Stimulated activated CD4-positive, alpha-beta T cell treated with anti-CD3 and anti-CD28 coated beads, Interleukin-12 subunit alpha, Interleukin-12 subunit beta, amount 100 ng/mL, for 48 hours (primary cell): ENCODE measurements around the gene FGFR2.

Source experiments
- DNase-seq, 3 donors: peaks; one replicate each; pipeline ENCODE4 v3.0.0-alpha.2; 2020; ENCODE audit warnings: low read depth in 2 of 3, low spot score in 1 of 3

The FGFR2 gene

DNA sequence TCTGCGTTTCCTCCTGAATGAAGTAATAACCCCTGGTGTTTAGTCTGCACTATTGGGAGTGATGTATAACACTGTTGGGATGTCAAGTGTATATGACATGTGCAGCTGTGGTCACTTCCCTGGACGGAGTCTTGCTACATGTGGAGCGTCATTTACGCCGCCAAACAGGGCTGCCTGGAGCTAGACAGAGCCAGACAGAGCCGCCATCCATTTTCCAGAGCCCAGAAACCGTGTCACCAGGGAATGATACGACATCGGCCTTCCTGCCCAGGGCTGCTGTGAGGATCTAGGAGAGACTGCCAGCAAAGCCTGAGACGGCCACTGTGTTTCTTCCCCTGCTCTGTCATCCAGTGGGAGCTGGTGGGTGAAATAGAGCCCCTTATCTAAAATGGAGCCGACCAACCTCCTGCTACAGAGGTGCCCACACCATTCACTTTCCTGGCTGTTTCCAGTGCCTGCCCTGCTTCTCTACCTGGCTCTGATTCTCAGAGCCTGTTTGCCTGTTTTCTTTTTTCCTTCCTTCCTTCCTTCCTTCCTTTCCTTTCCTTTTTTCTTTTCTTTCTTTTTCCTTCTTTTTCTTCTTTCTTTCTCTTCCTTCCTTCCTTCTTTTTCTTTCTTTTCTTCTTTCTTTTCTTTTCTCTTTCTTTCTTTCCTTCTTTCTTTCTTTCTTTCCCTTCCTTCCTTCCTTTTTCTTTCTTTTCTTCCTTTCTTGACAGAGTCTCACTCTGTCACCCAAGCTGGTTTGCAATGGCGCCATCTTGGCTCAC, 13.3 kb upstream of the FGFR2 start:
- no peak for DNase-seq

DNA sequence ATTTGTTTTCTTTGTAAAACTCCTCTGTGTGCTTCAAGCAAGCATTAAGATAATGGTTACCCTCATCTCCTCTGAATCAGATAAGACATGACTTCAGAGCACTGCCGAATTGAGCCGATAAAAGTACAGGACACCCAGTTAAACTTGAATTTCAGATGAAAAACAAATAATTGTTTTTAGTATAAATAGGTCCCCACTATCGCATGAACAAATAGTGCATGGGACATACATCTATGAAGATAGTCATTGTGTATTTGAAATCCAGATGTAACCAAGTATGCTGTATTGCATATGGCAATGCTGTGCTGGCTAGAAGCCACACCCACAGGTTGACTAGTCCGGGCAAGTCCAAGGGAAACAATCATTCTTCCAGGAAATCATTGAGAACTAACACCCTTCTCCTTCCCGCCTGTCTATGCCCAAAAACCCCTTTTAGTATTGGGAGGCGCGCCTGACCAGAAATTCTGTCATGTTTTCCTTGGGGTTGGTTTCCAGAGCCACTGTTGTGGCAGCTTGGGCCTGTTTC, 12.6 kb upstream of the FGFR2 start:
- DNase-seq = no peak

DNA sequence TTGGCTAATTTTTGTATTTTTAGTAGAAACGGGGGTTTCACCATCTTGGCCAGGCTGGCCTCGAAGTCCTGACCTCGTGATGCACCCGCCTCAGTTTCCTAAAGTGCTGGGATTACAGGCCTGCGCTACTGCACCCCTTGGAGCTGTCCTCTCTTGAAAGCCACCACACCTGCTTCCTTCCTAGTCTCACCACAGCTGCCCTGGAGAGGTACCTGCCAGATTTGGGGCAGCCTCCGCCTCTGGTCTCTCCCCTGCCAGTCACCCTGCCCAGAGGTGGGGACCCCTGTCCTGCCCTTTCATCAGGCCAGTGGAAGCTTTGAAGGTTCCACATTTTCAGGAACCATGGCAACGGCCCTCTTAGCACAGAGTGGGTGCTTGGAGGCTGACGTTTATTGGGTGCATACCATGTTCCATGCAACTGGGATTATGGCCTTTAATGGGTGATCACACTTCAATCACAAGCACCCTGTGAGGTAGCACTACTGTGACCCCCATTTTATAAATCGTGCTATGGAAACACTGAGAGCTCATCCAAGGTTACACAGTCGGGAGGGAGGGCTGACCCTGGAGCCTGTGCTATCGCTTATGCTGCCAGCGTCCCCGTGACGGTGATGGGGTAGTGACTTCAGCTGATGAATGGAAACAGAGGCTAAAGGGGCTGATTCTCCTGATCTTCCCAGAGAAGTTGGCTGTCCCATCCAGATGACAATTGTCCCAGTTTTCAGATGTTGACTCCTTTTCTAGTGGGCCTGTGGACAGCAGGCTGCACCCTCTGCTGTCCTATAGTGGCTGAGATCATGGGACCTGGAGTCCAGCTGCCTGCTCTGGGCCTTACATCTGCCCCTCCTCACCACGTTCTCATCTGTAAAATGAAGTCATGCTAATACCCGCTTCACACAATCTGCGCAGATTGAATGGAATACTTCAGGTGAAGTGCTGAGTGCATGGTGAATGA, 11.5 kb upstream of the FGFR2 start:
- no peak for DNase-seq

DNA sequence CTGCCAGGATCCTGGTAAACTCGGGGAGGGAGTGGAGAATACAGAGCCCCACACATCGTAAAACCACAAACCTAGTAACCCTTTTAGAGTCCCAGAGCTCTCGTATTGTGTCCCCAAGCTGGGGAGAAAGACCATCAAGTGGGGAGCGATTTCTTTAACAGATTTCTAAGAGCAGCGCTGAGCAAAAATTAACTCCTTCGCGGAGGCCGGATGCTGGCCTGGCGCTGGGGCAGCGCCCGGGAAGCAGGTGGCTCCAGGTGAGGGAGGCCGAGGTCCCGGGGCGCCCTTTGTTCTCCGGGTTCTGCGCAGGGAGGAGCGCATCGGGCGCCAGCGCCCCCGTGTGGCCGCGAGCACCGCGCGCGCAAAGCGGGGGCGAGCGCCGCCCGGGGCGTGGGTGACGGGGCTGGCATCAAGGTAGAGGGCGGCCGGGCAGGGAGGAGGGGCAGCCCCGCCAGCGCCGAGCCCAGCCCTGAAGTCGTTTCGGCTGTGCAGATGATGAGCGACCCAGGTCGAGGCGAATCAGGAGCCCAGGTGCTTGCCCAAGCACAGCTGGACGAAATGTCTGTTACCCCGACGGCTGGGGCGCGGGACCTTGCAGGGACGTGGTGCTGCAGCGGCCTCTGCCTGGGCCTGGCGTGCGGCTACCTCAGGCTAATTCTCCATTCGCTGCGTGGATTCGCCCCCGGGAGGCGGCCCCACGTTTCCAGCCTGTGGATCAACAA, 10.4 kb upstream of the FGFR2 start:
- peak; percentile 1 to 17 (median 11) for DNase-seq

DNA sequence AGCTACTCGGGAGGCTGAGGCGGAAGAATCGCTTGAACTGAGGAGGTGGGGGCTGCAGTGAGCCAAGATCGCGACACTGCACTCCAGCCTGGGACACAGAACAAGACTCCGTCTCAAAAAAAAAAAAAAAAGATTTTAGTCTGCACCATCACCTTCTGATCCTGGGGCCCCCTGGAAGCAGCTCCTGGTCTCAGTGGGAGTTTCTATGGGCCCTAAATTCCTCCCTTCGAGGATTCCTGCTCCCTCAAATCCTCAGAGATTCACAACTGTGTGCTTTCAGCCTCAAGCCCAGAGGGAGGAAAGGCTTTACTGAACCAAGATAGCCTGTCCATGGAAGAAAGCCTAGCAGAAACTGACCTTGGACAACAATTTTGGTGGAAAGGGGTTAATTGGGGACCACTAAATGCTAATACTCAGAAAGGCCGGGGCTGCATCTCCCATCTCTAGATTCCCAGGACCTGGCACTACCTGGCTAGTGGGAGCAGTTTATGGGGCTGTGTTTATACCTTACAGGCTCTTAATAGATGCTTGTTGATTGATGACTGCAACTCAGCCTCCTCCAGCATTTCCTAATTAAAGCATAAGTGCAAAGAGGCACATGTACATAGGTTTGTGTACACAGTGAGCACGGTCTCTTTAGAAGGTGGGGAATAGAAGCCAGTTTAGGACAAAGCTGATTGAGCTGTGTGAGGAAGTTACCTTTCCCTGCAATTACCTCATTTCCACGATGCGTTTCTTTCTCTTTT, 9.2 kb upstream of the FGFR2 start:
- no peak for DNase-seq

DNA sequence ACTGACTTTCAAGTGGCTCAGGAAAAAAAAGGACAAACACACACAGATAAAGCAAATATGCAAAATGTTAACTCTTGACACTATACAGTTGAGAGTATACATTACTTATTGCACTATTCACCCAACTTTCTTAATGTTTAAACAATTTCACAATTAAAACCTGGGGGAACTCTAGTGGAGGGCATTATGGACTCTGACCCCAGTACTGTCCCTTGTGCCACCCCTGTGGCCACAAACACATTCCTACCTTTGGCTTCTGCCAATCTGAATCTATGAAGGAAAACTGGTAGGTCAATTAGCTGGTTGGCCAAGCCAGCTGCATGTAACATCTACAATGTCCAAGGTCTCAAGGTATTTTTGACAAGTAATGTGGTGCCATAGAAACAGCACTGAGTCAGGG, 7.5 kb upstream of the FGFR2 start:
- no peak for DNase-seq

DNA sequence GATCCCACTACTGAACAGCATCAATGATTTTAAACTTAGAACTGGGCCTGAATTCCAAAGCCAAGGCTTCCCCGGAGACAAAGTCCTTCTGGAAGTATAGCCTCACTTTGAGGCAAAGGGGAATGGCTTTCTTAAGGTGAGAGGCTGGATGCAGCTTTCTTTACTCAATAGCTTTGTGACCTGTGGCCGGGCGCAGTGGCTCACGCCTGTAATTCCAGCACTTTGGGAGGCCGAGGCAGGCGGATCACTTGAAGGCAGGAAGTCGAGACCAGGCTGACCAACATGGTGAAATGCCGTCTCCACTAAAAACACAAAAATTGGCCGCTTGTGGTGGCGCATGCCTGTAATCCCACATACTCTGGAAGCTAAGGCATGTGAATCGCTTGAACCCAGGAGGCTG, 3.2 kb upstream of the FGFR2 start:
- no peak for DNase-seq

DNA sequence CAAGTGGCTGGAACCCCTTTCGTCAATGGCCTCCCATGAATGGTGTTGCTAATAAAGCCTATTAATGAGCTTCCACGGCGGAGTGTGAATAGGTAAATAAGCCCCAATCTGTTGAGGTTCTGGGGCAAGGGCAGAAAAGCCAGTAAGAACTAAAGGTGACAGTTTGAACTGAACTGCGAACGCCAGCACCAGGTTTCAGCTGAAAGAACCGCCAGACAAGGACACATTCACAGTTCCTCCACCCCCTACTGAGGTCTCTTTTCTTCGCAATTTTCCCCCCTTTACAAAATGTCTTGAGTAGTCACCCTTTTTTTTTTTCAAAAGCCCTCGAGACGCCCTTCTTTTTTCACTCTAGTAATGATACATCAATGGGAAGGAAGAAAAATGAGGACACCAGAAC, 2.4 kb upstream of the FGFR2 start:
- no peak for DNase-seq

DNA sequence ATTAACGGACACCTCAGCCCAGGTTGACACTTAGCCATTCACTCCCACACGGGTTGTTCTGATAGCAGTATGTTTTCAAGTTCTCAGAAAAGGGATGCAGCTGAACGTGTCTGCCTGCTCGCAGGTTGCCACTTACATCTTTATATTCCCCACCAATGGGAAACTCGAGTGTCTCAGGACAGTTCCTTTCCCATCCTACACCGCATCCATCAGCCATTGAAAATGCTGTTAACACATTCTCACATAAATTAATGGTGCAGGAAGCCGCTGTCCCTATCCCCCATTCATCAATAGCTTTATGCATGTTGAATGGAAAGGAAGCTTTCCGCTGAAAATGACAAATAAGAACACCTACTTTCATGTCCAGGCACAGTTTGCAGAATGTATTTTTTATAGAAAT, 1.7 kb upstream of the FGFR2 start:
- no peak for DNase-seq

DNA sequence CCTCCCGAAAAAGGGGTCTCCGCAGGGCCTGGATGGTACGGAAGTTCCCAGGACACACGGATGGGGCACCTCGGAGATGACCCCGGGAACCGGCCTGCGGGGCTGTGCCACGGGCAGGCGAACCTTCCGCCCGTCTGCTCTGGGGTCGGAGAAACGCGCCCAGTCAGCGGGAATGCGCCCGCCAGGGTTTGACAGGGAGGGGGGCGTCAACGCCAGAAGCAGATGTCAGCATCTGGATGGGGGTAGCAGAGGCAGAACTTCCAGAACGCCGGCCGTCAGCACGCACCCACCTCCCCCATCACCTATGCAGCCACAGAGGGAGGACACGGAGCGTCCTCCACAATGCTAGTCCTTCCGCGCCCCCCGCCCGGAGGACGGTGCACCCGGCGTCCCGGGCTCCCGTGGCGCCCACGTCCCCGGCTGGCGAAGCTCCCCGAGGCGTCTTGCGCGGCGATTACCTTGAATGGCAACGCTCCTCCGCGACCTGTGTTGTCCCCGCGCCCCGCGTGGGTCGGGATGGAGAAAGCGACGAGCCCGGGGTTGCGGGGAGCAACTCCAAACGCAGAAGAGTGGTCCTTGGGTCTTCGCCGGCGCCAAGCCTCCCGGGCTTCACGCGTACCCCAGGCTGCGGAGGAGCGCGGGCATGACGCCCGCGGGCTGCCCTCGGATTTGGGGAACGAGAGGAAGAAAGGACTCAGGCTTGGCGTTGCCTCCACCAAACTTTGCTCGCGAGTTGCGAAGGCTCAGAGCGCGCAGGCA, 561 bp downstream of the FGFR2 start:
- no peak for DNase-seq

DNA sequence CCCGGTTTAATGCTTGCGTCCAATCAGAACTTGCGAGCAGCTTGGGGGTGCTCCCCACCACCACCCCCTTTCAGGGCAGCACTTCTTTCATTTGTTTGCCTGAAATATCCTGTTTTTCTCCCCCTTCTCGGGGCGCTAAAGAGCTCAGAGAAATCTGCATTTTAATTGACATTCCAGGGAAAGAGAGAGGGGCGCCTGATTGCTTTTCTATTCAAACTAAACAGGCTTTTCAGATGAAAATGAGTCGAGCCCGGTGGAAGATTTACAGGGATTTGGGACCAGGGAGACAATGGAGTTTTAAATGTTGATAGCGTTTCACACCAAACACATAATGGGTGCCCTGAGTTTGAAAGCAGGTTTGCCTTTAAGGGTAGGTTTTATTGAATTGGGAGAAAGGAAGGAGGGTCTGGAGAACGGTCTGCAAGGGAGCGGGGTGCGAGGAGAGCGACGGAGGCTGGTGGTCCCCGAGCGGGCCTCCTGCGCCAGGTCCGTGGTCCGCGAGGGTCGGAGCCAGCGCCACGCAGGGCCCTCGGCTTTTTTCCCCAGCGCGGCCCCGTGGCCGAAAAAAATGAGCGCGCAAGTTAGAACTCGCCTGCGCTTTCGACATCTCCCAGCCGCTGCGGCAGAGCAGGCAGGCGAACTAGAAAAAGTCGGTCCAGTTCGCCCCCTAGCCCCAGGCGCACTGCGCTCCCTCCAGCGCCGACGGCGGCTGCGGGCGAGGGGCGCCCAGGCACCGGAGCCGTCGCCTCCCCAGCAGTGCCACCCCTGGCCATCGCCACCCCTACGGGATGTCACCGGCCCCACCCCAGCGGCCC, 1.3 kb downstream of the FGFR2 start:
- DNase-seq = no peak

DNA sequence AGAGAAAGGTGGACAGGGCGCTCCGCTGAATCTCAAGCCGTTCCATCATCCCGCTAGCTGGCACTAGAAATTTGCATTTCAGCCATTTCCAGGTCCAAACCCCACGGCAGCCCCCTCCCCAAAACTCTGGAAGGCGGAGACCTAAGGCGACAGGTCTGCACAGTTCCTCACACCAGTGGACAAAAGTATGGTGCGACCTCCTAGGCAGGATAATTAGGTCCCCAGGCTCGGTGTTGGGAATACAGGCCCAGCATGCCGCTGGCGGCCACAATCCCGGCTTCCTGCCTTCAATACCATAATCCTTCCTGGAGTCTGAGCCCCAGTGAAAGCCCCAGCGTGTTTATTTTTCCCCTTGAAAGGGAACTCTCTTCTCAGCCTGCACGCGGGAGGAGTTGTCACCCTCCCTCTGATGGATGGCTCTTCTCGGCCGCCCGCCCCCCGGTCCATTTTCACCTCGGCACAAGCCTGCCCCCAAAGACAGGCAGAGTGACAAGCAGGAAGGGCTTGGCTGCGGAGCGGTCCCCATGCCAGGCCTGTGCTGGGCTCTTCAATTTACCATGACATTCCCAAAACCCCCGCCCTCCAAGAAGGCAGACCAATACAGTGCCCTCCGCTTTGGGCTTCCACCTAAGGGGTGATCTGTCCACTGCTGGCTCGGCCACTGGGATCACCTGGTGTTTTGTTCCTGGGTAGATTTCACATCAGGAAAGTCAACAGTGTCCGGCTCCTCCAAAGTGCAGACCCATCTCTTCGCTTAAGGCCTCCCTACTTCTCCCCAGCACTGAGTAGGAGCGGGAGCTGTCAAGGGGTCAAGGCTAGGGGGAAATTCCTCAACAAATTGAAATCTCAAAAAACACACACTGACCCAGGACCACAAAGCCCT, 2.2 kb downstream of the FGFR2 start:
- DNase-seq = no peak

DNA sequence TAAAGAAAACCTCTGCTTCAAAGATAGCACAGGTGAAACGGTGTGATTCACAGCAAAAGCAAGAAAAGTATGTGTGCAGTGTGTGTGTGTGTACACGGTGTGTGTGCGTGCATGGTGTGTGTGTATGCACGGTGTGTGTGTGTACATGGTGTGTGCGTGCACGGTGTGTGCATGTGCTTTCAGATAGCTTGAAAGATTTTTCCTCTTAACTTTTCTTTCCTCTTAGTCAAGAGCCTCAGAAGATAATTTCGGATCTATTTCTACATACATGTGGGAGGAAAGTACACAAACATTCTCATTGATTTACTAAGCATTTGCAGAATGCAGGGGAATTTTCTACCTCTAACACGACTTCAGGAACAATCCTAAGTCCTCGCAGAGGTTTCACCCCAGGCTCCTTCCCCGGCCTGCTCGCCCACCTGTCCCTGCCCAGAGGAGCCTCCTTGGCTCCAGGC, 2.9 kb downstream of the FGFR2 start:
- no peak for DNase-seq

DNA sequence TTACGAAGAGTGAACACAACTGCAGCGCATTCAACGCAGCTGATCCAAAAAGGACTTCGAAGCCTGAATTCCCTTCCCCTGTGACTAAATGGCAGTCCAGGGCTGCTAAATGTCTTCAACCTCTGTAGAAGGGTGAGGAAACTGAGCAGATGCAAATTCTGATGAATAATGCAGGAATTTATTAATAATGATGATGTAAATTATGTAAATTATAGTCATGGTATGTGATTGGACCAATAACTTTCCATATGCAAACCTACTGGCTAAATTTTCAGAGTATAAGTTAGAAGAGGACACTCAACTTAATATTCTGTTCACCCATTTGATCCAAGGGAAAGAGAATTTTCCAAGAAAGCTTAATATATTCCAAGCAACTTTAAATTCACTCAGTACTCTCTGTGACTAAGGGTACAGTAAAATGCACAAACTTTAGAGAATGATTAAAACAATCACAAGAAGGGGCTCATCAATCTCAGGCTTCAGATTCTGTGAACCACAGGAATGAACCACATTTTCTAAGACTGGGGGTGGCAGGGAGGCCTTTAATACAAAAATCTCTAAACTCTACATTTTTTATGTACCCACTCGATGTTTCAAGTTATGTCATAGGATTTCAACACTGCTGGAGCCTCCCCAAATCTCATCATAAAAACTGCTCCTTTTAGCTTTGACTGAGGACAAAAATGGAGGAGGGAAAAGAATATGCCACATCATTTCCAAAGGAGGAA, 3.5 kb downstream of the FGFR2 start:
- no peak for DNase-seq

DNA sequence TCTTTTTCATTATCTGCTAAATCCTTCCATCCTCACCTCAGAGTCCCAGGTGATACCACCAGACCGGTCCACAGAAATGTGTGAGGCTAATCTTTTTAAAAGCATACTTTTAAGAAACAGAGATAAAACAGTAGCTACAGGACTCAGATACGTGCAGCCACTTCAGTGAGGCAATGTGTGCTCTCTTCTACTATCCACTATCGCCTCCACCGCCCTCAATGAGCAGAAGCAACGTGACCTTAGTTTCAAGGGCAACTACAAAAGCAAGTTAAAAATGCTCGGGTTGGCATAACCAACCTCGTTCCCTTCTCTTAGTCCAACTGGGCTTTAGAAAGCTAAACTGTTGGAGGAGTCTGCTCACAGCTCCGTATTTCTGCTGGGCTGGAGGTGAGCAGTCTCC, 4.2 kb downstream of the FGFR2 start:
- DNase-seq = no peak

DNA sequence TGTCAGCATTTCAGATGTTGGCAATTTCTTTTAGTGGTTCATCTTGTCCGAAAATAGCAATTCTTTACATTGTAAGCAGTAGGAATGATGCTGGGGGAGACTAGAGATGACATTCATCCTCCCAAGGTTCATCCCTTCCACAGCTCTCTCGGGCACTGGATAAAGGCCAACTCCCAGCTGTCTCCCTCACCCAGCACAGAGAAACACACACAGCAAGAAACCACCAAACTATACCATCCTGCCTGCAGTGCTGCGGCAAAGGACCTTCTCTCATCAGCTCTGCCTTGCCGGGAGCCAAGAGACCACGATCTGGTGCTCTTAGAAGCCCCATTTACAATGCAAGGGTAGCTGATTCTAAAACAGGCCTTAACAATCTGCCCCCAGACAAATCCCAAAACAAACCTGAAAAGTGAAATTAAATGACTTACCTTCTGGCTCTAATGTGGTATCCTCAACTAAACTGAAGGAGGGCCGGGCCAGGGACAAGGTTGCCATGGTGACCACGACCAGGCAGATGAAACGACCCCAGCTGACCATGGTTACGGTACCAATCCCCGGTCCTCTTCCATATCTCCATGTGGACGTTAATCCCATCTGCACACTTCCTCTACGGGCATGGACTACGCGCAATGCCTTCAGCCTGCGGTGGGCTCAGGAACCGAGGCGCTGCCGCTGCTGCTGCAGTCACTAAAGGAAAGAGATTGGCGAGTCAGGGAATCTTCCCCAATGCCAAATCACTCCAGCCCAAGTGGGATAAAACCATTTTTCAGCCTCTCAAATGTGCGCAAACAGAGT, 4.8 kb downstream of the FGFR2 start:
- DNase-seq = no peak
